Mammary epithelial cell (primary cell): ENCODE measurements around the gene ABCC1.

ENCODE experiments used
- EZH2 ChIP-seq: IDR thresholded peaks from 2 replicates; pipeline ENCODE4 v1.6.1; 2012; ENCODE audit warnings: low read length, inconsistent platforms, borderline replicate concordance
- TF ChIP-seq, protein P1 (sequence below), 2 donors: IDR thresholded peaks in 1 of 2; conservative IDR thresholded peaks in 1 of 2; 2 replicates each; pipeline ENCODE4 v1.5.1; 2011 to 2012; ENCODE audit warnings: inconsistent platforms in 2 of 2, low read length in 2 of 2, mild to moderate bottlenecking in 2 of 2, control low read depth in 1 of 2, low read depth in 1 of 2; ENCODE audit not compliant: insufficient read depth in 1 of 2; ENCODE audit errors: extremely low read depth in 1 of 2

DNA sequence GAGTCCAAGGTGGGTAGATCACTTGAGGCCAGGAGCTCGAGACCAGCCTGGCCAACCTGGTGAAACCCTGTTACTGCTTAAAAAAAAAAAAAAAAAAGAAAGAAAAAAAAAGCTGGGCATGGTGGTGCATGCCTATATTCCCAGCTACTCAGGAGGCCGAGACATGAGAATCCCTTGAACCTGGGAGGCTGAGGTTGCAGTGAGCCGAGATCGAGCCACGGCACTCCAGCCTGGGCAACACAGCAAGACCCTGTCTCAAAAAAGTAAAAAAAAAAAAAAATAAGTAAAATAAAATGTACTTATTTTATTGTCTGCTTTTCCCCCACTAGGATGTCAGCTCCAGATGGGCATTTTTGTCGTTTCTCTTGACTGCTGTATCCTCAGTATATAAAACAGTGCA, 107.7 kb downstream of the ABCC1 start:
- no peak for TF ChIP-seq EZH2
- TF ChIP-seq, protein P1, sequence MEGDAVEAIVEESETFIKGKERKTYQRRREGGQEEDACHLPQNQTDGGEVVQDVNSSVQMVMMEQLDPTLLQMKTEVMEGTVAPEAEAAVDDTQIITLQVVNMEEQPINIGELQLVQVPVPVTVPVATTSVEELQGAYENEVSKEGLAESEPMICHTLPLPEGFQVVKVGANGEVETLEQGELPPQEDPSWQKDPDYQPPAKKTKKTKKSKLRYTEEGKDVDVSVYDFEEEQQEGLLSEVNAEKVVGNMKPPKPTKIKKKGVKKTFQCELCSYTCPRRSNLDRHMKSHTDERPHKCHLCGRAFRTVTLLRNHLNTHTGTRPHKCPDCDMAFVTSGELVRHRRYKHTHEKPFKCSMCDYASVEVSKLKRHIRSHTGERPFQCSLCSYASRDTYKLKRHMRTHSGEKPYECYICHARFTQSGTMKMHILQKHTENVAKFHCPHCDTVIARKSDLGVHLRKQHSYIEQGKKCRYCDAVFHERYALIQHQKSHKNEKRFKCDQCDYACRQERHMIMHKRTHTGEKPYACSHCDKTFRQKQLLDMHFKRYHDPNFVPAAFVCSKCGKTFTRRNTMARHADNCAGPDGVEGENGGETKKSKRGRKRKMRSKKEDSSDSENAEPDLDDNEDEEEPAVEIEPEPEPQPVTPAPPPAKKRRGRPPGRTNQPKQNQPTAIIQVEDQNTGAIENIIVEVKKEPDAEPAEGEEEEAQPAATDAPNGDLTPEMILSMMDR (conservative IDR thresholded peaks at IDR 0.05 in 1 of 2, IDR thresholded peaks at IDR 0.05 in 1 of 2; ENCODE audit: extremely low read depth in 1 of 2, insufficient read depth in 1 of 2, low read depth in 1 of 2, low read length in 2 of 2): no peak
